GM19452 (cell line): ENCODE measurements around the gene PXT1.
"Not testable (repeated sequence)": the region's sequence is repeated elsewhere in the genome, so short reads cannot be mapped to it uniquely, and the experiment has no call there.

Experiments used
- ATAC-seq: cut with Tn5 transposase; IDR thresholded peaks from one replicate; pipeline ENCODE4 v1.9.1; 2021; ENCODE audit not compliant: unreplicated experiment

The PXT1 gene, protein sequence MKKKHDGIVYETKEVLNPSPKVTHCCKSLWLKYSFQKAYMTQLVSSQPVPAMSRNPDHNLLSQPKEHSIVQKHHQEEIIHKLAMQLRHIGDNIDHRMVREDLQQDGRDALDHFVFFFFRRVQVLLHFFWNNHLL

DNA sequence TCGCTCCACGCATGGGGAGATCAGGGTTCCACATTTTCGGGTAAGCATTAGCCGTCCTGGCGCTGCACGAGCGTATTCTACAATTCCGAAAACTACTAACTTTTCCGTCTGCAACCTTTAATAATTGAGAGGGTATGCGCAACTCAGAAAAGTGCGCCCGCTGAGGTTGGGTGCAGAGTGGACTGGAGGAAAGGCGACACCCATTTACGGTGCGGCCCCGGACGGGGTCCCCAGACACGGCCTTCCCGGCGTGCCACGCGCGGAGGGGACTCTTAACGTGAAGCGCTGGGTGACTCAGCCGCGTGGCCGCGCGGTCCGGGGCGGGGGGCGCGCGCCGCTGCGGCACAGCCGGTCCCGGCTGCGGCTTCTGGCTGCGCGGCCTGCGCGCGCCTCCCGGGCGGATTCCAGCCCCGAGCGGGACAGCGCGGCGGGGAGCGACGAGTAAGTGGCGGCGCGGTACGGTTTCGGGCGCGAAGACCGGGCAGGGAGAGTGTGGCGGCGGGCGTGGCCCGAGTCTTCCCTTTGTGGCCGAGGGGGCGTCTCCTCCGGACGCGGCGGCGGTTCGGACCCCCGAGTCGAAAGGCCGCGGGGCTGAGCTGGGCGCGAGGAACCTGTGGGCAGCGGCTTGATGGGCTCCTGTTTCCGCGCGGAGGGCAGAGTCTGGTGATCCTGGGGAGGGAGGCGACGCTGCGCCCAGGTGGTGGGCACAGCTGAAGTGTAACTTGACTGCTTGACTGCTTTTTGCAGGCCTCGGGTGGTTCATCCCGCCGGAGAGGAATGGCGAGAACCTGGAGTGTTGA is at the start of gene PXT1, which contains the start of gene KCTD20:
Gene PXT1 (minus strand): TSS at position 184 of the 800 bp plus-strand sequence. CDS start 16,772 bp downstream, outside the sequence.
Gene KCTD20 (plus strand): TSS at position 330 of the 800 bp plus-strand sequence. CDS start 27,098 bp downstream, outside the sequence.
- peak; percentile 88 for ATAC-seq

DNA sequence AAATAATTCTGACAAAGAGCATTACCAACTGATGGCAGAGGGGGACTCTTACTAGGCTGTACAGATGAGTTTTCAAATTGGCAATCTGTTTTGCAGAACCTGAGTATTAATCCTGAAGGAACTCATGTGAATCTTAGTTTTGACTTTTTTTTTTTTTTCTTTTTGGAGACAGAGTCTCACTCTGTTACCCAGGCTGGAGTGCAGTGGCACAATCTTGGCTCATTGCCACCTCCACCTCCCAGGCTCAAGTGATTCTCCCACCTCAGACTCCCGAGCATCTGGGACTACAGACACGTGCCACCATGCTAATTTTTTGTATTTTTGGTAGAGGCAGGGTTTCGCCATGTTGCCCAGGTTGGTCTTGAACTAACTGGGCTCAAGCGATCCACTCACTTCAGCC is 49.4 kb upstream of the PXT1 start:
- no peak for ATAC-seq

DNA sequence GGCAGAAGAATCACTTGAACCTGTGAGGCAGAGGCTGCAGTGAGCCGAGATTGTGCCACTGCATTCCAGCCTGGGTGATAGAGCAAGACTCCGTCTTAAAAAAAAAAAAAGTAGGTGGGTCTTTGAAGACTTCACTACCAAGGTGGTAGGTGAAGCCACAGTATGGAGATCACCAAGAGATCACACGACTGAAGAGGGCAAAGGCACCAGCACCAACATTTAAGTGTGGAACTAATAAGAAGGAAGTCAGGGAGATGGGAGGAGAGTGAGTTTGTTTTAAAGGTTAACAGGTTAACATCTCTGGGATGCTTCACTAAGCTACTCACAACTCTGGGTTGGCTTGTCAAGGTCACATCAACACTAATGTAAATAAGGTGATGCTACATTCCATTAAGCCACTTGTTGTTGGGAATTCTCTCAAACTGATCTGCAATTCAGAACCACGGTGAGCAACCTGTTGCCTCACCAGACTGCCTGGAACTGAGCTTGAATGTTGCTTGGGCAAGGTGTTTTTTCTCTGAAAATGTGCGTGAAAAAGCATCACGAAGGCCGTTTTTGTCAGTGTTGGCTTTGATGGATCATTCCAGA is 48.8 kb upstream of the PXT1 start:
- no peak for ATAC-seq

DNA sequence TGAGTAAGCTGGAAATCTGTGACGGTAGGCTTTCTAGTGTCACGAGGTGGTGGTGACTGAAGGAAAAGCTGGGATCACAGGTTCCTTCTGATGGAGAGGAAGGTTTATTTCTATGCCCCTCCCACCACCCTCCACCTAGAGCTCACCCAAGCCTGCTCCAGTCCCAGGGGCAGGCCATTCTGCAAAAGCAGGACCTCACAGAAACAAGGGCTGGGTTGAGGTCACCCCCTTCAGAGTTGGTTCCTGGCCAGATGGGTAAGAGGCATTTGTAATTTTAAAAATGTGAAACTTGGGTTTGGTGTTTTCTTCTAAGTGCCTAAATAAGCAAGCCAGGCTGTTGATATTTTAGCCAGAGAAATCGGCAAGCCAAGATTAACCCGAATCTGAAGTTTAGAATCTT is 46.8 kb upstream of the PXT1 start:
- no peak for ATAC-seq

DNA sequence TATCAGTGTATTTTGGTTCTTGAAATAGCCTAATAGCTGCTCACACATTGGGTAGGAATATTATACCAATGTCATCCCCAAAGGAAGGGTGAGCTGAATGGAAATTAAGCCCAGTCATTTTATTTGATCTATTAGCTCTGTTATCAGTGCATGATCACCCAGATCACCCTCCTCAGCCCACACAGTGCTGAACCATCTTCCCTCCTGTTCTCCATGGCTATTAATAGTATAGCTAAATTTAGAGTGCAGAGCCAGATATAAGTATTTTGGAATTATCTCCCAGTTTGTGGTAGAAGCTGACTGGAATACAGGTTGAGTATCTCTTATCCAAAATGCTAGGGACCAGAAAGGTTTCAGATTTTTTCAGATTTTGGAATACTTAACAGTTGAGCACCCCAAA is 45.6 kb upstream of the PXT1 start:
- ATAC-seq = no peak

DNA sequence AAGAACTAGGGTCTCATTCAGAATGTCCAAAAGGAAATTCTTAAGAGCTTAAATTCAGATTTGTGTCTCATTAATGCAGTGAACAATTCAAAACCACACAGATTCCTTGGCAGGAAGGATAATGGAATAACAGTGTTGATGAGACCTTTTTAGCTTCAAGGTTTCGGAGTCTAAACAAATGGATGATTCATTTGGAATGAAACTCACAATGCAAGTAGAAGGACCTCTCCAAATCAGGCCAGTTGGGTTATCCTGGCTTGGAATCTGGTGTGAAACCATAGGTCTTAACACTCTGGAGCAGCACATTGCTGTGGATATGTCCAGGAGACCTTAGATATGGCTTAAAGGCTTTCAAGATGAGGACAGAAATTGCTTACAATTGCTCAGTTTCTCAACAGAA is 45.0 kb upstream of the PXT1 start:
- no peak for ATAC-seq

DNA sequence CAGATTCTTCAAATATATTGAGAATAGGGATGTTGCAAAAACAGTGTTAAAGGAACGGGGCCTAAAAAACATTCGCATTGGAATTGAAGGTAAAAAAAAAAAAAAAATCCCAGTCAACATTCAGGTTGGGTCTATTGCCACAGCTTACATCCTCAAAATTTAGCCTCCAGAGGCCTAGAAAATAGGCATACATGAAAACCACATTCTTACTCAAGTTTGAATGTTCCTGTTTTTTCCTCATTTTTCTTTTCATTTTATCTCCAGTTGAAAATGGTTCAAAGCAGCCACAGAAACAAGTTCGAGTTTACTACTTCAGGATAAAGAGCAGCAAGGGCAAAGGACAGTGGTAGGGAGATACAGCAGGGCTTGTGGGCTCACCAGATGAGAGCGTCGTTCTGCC is 42.1 kb upstream of the PXT1 start:
- ATAC-seq = no peak

DNA sequence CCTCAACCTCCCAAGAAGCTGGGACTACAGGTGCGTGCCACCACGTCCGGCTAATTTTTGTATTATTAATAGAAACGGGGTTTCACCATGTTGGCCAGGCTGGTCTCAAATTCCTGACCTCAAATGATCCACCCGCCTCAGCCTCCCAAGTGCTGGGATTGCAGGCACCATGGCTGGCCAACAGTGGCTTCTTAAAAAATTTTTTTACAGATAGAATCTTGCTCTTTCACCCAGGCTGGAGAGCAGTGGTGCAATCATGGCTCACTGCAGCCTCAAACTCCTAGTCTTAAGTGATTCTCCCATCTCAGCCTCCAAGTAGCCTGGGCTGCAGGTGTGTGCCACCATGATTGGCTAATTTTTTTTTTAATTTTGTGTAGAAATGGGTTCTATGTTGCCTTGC is 40.7 kb upstream of the PXT1 start:
- ATAC-seq = not testable (repeated sequence)

DNA sequence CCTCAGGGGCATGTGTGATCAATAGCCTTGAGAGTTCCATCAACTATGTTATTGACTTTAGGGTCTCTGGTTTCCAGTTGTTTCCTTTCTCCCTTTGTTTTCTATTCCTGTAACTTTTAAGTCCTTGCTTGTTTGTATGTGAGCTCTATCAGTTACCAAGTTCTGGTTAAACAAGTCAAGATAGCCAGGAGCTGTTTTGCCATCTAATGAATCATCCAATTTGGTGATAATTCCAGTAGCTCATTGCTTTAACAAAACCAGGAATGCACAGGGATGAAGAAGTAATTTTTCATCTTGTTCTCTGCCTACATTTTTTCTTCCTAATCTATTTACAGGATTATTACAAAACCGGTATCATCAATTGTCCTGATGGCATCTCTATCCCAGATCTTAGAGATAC is 36.6 kb upstream of the PXT1 start:
- ATAC-seq = no peak

DNA sequence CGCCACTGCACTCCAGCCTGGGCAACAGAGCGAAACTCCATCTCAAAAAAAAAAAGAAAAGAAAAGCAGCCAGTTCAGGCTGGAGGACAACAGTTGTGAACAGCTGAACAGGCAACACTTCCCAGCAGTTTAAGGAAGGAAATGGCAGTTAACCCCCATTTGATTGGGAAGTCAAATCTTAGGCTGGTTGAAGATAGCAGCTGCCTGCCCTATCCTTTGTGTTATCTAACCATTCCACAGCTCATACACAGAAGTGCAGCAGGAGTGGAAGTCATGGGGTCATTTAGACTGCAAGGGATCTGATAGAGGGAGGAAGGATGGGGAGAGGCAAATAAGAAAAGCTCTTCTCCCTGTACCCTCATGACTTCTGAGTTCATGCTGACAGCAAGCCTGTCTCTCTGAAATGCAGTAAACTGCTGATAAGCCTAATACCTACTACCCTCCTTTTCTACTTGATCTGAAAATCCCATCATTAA is 35.4 kb upstream of the PXT1 start:
- no peak for ATAC-seq

DNA sequence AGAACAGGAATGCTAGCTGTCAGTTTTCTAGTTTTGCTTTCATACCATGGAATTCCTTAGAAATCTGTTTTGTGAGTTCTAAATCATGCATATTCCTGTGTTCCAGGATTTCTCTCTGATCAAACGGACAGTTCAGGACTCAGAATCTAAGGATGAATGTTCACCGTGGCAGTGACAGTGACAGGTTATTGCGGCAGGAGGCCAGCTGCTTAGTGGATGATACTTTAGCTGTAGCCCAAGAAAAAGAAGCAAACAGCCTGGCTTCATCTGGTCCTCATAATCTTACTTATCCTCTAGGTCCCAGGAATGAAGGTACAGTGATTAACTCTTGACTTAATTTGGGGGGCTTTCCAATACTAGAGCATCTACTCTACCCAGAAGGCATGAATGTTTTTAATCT is 27.3 kb upstream of the PXT1 start:
- no peak for ATAC-seq

DNA sequence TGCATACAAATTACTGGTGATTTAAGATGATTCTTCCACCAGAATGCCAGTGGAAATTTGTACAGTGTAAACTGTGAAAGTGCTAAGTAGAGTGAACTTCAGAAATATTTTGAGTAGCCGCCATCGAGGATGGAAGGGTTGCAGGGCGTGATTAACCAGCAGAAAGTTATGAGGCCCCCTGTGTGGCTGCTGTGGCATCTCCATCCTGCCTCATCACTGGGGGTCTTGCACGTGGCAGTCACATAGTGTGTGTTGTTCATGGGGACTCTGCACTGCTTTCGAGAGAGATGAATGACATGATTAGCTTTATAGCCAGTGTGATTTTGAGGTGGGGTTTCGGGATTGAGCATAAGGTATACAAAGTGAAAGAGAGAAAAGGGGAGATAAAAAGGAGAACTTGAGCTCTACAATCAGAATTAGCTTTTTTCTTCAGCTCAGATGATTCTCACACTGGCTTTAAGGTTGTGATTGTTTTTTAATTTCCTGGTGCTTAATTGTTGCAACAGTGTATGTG is 26.6 kb upstream of the PXT1 start:
- ATAC-seq = no peak

DNA sequence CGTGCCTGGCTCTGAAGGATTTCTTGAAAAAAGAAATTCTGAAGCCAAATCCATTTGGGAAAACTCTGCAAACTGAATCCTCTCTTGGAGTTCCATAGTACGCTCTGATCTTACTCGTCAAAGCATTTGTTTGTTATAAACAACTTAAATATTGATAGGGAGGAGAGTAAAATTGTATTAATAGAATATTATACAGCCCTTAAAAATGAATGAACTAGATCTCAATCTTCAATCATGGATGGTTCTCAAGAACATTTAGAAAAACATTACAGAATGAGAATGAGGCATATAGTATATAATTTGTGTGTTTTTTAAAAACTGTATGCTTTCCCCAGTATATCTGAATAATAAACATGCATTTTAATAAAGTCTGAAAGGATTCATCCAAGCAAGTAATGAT is 25.0 kb upstream of the PXT1 start:
- ATAC-seq = no peak

DNA sequence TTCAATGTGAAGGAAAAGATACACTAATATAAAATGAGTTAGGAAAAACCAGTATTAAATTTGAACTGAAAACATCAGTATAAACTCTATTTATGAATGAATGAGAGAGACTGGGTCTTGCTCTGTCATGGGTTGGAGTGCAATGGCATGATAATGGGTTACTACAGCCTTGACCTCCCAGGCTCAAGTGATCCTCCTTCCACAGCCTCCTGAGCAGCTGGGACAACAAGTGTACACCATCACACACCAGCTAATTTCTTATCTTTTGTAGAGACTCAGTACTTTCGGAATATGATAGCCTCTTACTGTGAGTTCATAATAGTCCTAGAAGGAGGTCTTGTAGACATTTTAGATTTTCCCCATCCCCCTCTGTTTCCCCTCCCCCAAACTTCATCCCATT is 21.6 kb upstream of the PXT1 start:
- ATAC-seq = no peak

DNA sequence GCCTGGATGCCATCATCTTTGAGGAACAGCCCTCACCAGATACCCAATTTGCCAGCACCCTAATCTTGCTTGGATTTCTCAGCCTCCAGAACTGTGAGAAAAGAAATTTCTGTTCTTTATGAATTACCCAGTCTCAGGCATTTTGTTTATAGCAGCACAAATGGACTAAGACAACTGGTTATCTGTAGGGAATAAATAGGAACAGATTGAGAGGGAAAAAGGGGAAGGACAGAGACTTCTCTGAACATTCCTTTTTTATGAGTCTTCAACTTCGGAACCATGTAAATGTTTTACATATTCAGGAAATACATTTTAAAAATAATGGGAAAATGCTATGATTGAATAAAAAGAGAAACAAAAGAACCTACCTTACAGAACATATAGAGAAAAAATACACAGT is 21.0 kb upstream of the PXT1 start:
- ATAC-seq = no peak

DNA sequence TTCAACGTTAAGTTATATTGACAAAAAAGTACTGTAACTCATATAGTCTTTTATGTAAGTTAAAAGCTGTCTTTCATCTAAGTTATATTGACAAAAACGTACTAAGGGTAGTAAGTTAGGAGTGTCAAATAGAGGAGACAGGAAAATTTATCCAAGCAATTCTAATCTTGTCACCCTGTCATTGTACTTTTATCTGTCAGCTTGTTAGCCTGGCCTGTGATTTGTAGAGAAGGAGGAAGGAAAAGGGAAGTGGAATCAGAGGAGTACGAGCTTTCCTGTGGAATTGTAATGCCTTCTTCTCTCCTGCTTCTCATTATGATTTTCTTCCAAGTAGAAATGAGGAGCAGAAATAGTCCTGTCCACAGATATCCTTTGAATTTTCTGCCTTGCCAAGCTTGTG is 19.0 kb upstream of the PXT1 start:
- ATAC-seq = no peak

DNA sequence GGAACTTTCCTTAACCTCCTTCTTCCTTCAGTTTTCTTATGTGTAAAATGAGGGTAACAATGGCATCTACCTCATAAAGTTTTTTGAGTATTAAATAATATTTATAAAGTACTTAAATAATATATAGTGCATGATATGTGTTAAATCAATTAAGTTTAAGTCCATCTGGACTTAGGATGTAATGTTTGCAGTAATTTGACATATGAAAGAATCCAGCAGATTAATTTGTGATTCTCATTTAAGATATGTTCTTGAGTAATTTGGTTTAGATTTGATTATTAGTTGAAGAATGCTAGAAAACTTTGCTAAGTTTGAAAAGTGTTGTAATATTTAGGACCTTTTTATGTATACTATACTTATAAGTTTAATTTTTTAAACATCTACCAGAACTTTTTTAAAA is 18.3 kb upstream of the PXT1 start:
- ATAC-seq = no peak

DNA sequence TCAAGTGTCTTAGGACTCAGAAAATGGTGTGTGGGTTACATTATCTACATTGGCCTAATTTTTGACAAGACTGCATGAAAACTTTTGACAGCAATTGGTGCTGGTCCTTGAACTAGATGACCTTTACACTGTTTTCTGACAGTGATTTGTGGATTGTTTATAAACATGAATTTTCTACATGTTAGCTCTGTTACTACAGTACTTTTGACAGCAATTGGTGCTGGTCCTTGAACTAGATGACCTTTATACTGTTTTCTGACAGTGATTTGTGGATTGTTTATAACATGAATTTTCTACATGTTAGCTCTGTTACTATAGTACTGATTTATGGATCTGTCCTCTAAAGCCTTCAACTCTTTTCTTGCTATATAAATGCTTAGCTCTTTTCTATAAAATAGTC is 16.8 kb upstream of the PXT1 start:
- ATAC-seq = no peak

DNA sequence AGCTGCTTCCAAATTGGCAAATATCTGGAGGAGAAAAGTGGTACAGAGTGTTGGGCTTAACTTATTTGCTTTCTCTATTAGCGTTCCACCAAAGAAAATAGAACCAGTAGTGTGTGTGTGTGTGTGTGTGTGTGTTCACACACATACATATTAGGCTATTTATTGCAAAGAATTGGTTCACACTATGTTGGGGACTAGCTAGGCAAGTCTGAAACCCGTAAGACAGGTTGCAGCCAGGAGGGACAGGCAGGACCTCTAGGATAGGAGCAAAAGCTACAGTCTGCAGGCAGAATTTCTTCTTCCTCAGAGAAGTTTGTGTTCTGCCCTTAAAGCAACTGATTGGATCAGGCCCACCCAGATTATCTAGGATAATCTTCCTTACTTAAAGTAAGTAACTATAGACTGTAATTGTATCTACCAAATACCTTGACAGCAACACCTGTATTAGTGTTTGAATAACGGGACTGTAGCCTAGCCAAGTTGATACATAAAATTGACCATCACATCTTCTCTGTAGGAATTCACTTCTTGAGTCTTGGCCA is 12.9 kb upstream of the PXT1 start:
- no peak for ATAC-seq

DNA sequence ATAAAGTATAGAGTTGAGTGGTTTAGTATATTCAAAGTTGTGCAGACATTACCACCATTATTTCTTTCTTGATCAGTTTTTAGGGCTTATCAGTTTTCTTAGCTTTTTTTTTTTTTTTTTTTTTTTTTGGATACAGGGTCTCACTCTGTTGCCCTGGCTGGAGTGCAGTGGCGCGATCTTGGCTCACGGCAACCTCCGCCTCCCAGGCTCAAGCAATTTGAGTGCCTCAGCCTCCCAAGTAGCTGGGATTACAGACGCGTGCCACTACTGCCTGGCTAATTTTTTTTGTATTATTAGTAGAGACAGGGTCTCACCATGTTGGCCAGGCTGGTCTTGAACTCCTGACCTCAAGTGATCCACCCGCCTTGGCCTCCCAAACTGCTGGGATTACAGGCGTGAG is 10.2 kb upstream of the PXT1 start:
- ATAC-seq = not testable (repeated sequence)

DNA sequence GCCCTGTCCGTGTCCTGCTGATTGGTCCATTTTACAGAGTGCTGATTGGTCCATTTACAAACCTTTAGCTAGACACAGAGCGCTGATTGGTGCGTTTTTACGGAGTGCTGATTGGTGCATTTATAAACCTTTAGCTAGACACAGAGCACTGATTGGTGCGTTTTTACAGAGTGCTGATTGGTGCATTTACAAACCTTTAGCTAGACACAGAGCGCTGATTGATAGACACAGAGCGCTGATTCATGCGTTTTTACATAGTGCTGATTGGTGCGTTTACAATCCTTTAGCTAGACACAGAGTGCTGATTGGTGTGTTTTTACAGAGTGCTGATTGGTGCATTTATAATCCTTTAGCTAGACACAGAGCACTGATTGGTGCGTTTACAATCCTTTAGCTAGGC is 6.5 kb upstream of the PXT1 start:
- not testable (repeated sequence) for ATAC-seq

DNA sequence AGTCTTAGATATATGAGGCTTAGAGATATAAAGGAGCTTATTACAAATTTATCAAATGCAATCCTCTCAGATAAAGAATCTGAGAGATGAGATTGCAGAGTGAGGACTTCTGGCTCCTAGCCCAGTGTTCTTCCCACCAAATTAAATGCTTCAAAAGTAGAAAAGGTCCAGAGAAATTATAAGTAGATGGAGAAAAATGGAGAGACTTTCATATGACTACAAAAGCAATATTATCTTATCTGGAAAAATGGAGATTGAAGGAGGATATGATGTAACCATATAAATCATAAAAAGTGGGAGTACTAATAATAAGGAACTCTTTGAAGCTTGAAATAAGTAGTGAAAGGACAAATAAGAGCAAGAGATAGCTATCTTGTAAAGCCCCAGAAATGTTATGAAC is 3.0 kb upstream of the PXT1 start:
- ATAC-seq = no peak
